ENCODE measurements around the gene CDYL. TPM values are rescaled to one million over a fixed set of nuclear protein-coding genes. Genes with fewer than 3 reads are reported as not detected.

The CDYL gene
- total RNA-seq, 1 donor from 2014 or later = 31.9 TPM

DNA sequence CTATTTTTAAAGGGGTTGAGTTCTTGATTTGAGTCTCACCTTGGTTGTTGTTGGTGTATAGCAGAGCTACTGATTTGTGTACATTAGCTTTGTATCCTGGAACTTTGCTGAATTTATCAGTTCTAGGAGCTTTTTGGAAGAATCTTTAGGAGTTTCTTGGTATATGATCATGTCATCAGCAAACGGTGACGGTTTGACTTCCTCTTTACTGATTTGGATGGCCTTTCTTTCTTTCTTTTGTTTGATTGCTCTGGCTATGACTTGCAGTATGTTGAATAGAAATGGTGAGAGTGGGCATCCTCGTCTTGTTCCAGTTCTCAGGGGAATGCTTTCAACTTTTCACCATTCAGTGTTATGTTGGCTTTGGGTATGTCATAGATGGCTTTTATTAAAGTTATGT lies 64.0 kb downstream of the CDYL start:
- Histone ChIP-seq H3K27me3 (no peaks in the 10 kb centered on the region), H3K4me3 (no peak overlapping the region), H3K27ac (no peak overlapping the region), H3K9me3 (no peaks in the 10 kb centered on the region), H3K4me1 (no peaks in the 10 kb centered on the region), H3K36me3 (no peaks in the 10 kb centered on the region)
- DNase-seq (ENCODE audit: extremely low spot score in 2 of 2) = no peak
- TF ChIP-seq POLR2AphosphoS5 (IDR thresholded peaks at IDR 0.05; ENCODE audit: insufficient read depth in 1 of 2, low read depth in 1 of 2) (no peak), POLR2A (IDR thresholded peaks at IDR 0.05) (no peak)
- TF ChIP-seq, protein P1, sequence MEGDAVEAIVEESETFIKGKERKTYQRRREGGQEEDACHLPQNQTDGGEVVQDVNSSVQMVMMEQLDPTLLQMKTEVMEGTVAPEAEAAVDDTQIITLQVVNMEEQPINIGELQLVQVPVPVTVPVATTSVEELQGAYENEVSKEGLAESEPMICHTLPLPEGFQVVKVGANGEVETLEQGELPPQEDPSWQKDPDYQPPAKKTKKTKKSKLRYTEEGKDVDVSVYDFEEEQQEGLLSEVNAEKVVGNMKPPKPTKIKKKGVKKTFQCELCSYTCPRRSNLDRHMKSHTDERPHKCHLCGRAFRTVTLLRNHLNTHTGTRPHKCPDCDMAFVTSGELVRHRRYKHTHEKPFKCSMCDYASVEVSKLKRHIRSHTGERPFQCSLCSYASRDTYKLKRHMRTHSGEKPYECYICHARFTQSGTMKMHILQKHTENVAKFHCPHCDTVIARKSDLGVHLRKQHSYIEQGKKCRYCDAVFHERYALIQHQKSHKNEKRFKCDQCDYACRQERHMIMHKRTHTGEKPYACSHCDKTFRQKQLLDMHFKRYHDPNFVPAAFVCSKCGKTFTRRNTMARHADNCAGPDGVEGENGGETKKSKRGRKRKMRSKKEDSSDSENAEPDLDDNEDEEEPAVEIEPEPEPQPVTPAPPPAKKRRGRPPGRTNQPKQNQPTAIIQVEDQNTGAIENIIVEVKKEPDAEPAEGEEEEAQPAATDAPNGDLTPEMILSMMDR (IDR thresholded peaks at IDR 0.05) = no peak
- intact Hi-C loops (cut with DNase I) = no loop called here

DNA sequence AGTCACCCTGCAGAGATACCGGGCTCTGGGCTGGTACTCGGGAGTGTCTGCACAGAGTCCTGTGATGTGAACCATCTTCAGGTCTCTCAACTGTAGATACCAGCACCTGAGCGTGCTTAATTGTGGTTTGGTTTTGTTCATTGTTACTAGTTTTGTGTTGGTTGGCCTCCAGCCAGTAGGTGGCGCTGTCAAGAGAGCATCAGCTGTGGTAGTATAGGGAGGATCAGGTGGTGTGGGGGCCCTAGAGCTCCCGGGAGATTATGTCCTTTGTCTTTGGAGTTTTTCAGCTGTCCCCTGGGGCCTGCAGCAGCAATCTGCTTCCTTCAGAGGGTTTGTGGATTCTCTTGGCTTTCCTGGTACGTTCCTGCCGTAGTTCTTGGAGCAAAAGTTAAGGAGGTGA lies 67.9 kb downstream of the CDYL start:
- Histone ChIP-seq H3K4me1 (peaks cover 7% of the 10 kb centered on the region), H3K27me3 (no peaks in the 10 kb centered on the region), H3K36me3 (no peaks in the 10 kb centered on the region), H3K9me3 (peaks cover 6% of the 10 kb centered on the region), H3K27ac (no peak overlapping the region), H3K4me3 (no peak overlapping the region)
- no peak for DNase-seq (ENCODE audit: extremely low spot score in 2 of 2)
- TF ChIP-seq POLR2A (IDR thresholded peaks at IDR 0.05) (no peak), POLR2AphosphoS5 (IDR thresholded peaks at IDR 0.05; ENCODE audit: insufficient read depth in 1 of 2, low read depth in 1 of 2) (no peak)
- TF ChIP-seq, protein P1 (IDR thresholded peaks at IDR 0.05) = no peak
- intact Hi-C loops (cut with DNase I) = no loop called here

DNA sequence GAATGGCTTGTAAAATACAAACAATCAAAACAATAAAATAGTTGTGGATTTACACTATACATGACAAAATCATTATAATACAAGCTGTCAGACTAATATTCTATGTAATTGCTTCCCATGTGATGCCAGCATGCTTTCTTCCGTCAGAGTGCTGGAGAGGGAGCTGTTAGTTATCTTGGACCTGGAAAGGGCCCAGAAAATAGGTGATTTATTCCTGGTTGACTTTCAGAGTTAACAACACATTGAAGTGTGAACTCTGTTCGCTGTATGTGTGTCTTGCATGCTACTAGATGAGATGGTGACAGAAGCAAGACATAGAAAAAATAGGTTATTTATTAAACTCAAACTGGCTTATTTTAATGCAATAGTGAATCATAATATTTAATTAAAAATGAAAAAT lies 70.2 kb downstream of the CDYL start:
- intact Hi-C loops (cut with DNase I) = no loop called here
- TF ChIP-seq, protein P1 (IDR thresholded peaks at IDR 0.05) = no peak
- TF ChIP-seq POLR2AphosphoS5 (IDR thresholded peaks at IDR 0.05; ENCODE audit: insufficient read depth in 1 of 2, low read depth in 1 of 2) = no peak
- TF ChIP-seq POLR2A (IDR thresholded peaks at IDR 0.05) = no peak
- DNase-seq (ENCODE audit: extremely low spot score in 2 of 2) = no peak
- H3K4me3 ChIP-seq = no peak overlapping the region
- H3K27me3 ChIP-seq = no peaks in the 10 kb centered on the region
- no peak overlapping the region for H3K27ac ChIP-seq
- no peaks in the 10 kb centered on the region for H3K36me3 ChIP-seq
- peaks cover 6% of the 10 kb centered on the region for H3K9me3 ChIP-seq
- peaks cover 14% of the 10 kb centered on the region for H3K4me1 ChIP-seq

DNA sequence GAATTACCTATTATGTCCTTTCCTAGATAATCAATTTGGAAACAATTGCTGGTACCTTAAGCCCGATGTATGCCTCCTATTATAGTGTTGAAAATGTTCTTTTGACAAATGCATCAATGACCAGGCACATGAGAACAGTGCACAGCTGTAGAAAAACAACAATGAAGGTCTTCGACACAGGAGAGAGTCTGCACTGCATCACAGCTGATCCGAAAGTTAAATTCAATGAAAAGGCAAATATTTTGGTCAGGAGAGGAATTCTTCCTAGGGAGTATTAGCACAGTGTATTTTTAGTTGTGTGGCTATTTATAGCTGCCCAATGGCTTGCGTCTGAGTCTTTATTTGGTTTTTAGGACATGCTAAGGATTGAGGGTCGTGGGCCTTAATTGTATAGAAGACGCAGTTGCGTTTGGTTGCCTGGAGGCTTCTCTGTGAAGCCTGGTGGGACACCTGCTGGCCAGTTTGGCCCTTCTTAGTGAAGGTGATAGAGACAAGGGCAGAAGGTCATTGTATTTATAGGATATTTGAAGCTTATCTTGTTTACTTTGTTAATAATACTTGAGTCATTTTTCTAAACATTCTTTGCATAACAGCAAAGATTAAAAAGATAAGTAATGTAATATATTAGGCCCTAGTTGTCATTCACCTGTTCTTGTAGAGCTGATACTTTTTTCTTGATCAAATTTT lies 72.3 kb downstream of the CDYL start:
- no peak for DNase-seq (ENCODE audit: extremely low spot score in 2 of 2)
- Histone ChIP-seq H3K4me3 (no peak overlapping the region), H3K9me3 (peaks cover 6% of the 10 kb centered on the region), H3K27ac (no peak overlapping the region), H3K36me3 (no peaks in the 10 kb centered on the region), H3K4me1 (peaks cover 14% of the 10 kb centered on the region), H3K27me3 (no peaks in the 10 kb centered on the region)
- TF ChIP-seq POLR2AphosphoS5 (IDR thresholded peaks at IDR 0.05; ENCODE audit: insufficient read depth in 1 of 2, low read depth in 1 of 2) = no peak
- no peak for TF ChIP-seq POLR2A (IDR thresholded peaks at IDR 0.05)
- TF ChIP-seq, protein P1 (IDR thresholded peaks at IDR 0.05) = no peak
- intact Hi-C loops (cut with DNase I) = no loop called here

DNA sequence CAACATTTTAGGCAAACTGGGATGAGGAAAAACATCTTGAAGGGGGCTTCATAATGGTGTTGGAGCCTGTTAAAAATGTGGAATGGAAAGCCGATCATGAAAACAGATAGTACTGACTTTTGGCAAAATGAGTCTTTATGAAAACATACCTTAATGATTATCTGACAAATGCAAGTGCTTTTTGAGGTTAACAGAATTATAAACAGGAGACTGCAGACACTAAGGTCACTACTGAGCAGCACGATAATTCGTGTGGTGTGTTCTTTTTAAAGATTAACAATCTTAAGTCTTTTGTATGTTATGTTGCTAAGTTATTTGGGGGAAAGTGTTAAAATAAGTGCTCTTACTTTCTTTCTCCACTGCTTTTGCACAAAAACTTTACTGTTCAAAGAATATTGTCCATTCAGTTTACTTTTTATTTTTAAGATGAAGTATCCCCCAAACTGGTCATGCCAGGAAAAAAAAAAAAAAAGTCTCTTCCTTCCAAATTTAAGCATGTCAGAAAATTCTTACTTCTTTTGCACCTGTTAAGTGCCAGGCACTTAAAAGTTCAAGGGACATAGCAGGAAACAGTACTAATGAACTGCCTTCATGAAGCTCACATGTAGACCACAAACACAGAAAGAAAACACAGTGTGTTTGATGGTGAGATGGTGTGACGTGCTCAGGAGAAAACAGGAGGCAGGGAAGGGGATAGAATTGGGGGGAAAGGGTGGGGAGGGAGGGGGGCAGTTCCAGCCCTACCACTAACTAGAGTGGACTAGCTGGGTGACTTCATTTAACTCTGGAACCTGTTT lies 73.2 kb downstream of the CDYL start:
- Histone ChIP-seq H3K4me1 (peaks cover 14% of the 10 kb centered on the region), H3K36me3 (no peaks in the 10 kb centered on the region), H3K27me3 (no peaks in the 10 kb centered on the region), H3K27ac (no peak overlapping the region), H3K4me3 (no peak overlapping the region), H3K9me3 (peaks cover 6% of the 10 kb centered on the region)
- no peak for DNase-seq (ENCODE audit: extremely low spot score in 2 of 2)
- intact Hi-C loops (cut with DNase I) = no loop called here
- TF ChIP-seq POLR2A (IDR thresholded peaks at IDR 0.05) (no peak), POLR2AphosphoS5 (IDR thresholded peaks at IDR 0.05; ENCODE audit: insufficient read depth in 1 of 2, low read depth in 1 of 2) (no peak)
- TF ChIP-seq, protein P1 (IDR thresholded peaks at IDR 0.05) = no peak
